Stimulated activated CD8-positive, alpha-beta memory T cell treated with anti-CD3 and anti-CD28 coated beads, Interleukin-4, amount 100 ng/mL, for 48 hours (primary cell): ENCODE data around the gene SLC51A.
A peak's percentile ranks its signal among the peaks of the same experiment; 100 is the strongest.

Source experiments
- DNase-seq: peaks from one replicate; pipeline ENCODE4 v3.0.0-alpha.2; 2020

SLC51A gene

GRCh38 chr3:196246612-196247308 lies 30.4 kb downstream of the SLC51A start:
- DNase-seq = no peak

GRCh38 chr3:196251918-196252317 lies 35.6 kb downstream of the SLC51A start:
- no peak for DNase-seq

GRCh38 chr3:196254376-196255283 lies 38.3 kb downstream of the SLC51A start:
- DNase-seq = no peak

GRCh38 chr3:196255776-196256175 lies 39.4 kb downstream of the SLC51A start:
- DNase-seq = no peak

GRCh38 chr3:196260784-196261183 lies 44.5 kb downstream of the SLC51A start:
- DNase-seq = no peak

- DNase-seq = no peak
Observed at GRCh38 chr3:196263819-196264218, 47.5 kb downstream of the SLC51A start.

- DNase-seq = no peak
Observed at GRCh38 chr3:196268284-196269163, 52.2 kb downstream of the SLC51A start.

- DNase-seq = no peak
Observed at GRCh38 chr3:196270499-196270898, 54.2 kb downstream of the SLC51A start.

- DNase-seq = no peak
Observed at GRCh38 chr3:196272826-196273225, 56.5 kb downstream of the SLC51A start.

GRCh38 chr3:196273655-196274054 lies 57.3 kb downstream of the SLC51A start:
- DNase-seq = no peak

- peak; percentile 68 for DNase-seq
Observed at GRCh38 chr3:196274585-196274984, 58.3 kb downstream of the SLC51A start.

- no peak for DNase-seq
Observed at GRCh38 chr3:196275126-196275525, 58.8 kb downstream of the SLC51A start.

GRCh38 chr3:196280689-196281440 lies 64.5 kb downstream of the SLC51A start:
- no peak for DNase-seq

- DNase-seq = no peak
Observed at GRCh38 chr3:196281962-196282361, 65.6 kb downstream of the SLC51A start.
